GM21723 (cell line): ENCODE data around the gene RAB12.
A peak's percentile ranks its signal among the peaks of the same experiment; 100 is the strongest.
"Not testable (repeated sequence)": the region's sequence is repeated elsewhere in the genome, so short reads cannot be mapped to it uniquely, and the experiment has no call there.

Experiments used
- ATAC-seq: cut with Tn5 transposase; IDR thresholded peaks from one replicate; pipeline ENCODE4 v1.9.1; 2021; ENCODE audit warnings: mild to moderate bottlenecking, moderate library complexity; ENCODE audit not compliant: unreplicated experiment

Gene RAB12

DNA sequence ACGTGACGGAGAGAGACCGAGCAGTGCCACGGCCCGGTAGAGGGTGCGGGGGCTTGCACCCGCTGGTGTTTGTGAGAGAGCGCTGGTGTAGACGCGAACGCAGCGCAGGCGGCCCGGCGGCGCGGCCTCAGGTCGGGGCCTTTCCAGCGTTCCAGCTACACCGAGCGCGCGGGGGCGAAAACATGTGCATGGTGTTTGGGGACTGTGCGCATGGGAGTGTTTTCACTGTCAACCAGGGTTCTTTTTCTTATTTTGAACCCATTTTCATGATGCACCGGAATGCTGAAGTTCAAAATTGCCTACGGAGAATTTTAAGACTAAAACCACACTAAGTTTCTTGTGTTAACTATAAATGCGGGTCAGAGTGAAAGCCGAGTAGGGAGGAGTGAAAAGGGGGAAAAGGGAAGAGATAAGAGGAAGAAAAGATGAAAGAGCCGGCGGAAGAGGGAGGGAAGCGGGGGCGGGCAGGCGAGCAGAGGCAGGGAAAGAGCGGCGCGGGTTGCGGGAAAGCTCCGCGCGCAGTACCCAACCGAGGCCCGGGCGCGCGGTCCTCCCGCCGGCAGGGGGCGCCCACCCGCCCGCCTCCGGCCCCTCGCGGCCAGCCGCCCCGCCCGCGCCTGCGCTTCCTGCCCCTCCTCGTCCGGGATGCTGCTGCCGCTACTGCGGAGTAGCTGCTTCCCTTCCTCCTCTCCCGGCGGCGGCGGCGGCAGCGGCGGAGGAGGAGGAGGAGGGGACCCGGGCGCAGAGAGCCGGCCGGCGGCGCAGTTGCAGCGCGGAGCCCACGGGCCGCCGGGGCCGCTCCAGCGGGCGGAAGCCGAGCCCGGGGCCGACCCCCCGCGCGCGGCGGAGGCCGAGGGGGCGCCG, at the start of gene RAB12:
Gene RAB12, plus strand, starts transcription at position 643 of the 864 bp plus-strand sequence. Its CDS starts 3 bp downstream, at position 646.
- peak; percentile 62 for ATAC-seq

DNA sequence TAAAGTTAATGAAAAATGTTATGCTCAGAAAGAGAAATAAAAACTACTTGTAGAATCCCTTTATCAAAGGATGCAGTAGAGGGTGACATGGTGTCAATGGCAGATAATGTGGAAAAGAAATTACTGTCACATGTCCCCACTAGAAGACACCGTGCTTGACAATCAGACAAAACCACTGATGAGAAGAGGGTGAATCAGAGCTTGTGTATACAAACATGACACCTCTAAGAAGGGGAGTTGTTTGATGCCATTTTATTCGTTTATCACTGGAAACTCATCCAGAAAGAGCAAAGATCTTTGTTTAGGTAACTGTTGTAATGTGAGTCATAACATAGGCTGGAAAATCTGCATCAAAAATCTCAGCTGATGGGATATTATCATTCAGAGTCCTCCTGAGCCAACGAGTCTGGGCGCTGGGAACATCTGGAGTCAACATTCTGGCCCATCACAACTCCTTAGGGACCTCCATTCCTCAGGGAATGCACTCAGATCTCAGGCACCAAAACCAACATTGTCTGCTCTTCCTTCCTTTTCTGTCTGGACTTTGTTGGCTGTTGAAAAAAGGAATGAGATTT, 49.5 kb upstream of the RAB12 start:
- ATAC-seq = no peak

- ATAC-seq = no peak
These were observed 47.9 kb upstream of the RAB12 start for GRCh38 chr18:8561123-8561910.

DNA sequence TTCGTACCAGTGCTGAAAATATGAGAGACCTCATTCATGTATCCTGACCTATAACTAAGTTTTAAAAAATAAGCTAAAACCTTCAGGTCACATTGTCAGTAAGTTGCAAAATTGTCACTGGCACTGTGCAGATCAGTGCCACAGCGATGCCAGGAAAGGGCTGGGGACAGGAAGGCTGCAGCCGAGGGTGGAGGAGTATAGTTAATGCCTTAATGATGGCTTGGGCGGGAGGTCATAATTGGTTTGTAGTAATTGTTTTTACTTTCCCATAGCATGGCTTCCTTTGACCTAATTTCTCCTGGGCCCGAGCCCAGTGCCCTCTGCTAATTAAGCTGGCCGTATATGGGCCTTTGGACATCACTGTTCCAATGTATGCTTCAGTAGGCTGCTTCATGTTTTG, 47.2 kb upstream of the RAB12 start:
- ATAC-seq = no peak

DNA sequence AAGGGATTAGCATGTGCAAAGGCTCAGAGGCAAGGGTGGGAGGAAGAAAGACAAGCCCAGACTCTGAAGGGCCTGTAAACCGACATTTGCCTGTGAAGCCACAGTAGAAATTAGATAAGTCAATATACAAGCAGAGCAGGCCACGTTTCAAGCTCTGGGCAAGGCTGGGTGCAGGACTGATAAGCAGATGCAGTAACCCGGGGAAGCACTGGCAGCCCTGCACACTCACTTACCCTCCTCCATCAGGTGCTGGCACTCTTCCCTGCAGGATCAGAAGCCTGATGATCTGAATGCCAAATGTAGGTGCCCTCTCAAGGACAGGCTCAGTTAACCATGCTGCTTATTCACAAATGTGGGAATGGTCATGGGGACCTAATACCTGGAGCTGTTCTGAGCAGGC, 46.3 kb upstream of the RAB12 start:
- no peak for ATAC-seq

DNA sequence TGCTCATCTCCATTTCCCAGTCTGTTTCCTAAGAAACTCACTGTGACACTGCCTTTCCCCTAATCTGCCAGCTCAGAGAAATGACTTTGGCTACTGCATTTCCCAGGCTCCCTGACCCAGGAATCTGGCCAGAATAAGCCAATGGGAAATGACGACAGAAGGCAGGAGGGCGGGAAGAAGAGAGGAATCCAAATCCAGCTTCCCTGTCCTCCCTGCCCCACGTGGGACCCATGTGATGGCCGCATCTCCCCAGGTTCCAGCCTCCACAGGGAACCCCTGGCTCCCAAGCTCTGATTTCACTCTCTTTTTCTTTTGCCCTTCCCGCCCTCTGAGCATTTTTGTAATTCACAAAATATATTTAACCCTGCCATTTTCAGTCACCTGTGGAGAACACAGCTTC, 37.8 kb upstream of the RAB12 start:
- ATAC-seq = no peak

- not testable (repeated sequence) for ATAC-seq
These were observed 35.5 kb upstream of the RAB12 start for GRCh38 chr18:8573766-8574165.

DNA sequence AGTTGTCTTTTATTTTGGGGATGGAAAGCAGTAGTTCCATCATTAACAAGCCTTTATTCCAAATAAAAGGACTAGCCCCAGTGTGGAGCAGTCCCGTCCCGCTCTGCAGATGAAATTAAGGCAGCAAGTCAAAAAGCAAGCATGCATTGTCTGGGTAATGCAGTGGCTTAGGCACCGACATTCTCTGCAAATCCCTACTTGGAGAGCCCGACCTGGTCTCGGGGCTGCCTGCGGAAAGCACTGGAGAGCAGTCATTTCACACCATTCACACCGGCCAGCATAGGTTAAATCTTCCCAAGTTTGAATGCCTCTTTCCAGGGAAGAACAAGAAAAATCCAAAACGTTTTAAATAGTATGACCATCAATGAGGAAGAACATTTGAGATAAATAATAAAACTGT, 24.4 kb upstream of the RAB12 start:
- ATAC-seq = no peak

DNA sequence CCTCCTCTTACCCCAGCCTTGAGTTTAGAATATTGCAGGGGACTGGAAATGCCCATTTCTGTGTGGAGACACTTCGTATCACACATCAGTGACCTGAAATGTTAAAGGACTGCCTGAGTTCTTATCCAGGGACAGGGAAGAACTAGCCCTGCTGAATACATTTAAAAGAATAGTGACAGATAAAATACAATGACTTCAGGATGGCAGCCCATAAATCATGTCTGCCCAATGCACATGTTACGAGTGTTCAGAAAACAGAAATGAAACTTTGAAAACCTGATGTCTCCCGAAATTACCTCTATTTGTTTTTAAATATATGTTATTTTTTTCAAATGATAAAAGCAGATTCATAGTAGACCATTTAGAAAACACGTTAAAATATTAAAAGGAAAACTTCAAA, 22.3 kb upstream of the RAB12 start:
- no peak for ATAC-seq

GRCh38 chr18:8595445-8595844, 13.8 kb upstream of the RAB12 start:
- no peak for ATAC-seq

DNA sequence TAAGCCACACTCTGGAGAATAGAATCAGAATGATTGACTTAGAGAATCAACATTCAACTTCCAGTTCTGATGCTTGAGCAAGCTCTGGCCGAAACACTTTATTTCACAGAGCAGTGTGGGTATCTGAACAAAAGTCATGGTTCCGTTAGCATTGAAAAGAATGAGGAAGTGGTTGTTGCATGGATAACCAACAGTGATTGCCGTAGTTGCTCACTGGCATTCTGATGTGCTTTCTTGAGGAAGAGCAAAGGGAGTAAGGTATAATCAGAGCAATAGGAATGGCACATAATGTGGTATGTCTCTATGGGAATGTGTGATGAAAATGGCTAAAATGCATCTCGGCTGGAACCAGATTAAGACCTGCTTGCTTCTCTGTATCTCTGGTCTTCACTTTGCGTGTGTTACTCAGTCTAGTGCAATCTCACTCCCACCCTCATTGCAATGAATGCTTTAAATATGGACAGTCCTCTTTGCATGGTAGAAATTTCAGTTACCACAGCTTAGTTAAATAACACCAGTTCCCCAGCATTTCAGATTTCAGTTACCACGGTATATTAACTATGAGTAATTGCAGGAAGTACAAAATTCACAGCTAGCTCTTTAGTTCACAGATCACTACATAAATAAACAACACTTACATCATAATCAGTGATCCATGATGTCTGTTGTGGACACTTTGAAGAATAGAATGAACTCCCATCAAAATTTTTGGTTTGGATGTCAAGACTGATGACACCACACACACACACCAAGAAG, 7.8 kb upstream of the RAB12 start:
- ATAC-seq = peak; percentile 58

GRCh38 chr18:8602040-8602439, 7.2 kb upstream of the RAB12 start:
- peak; percentile 17 for ATAC-seq

GRCh38 chr18:8602557-8602956, 6.7 kb upstream of the RAB12 start:
- ATAC-seq = no peak

DNA sequence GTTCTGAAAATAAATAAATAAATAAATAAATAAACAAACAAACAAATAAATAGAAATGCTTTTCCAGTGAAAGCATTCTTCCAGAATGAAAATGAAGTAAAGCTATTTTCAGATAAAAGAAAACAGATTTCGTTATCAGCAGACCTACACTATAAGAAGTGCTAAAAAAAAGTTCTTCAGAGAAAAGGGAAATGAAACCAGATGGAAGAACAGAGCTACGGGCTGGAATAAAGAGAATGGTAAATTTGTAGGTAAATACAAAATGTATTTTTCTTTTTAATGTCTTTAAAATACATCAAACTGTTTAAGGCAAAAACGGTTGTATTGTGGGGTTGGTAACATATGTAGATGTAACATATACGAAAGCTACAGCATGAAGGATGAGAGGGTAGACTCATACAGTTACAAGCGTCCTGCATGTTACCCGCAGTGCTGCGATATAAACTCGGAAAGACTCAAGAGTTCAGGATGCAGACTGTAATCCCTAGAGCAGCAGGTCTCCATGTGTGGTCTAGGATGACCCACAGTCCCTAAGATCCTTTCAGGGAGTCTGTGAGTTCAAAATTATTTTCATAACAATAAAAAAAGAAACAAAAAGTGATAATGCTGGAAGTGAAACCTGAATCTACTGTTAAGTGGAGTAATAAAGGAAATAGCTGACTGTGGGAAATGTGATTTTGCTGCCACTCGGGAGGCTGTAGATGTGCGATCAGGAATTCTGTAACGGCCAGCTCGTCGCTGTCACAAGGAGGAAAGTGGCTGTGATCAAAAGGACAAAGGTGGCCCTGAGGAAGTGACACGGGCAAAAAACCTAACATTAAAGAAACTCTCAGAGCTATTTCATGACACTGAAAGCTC, 5.3 kb upstream of the RAB12 start:
- peak; percentile 26 for ATAC-seq

- ATAC-seq = no peak
These were observed 3.3 kb upstream of the RAB12 start for GRCh38 chr18:8605974-8606373.

DNA sequence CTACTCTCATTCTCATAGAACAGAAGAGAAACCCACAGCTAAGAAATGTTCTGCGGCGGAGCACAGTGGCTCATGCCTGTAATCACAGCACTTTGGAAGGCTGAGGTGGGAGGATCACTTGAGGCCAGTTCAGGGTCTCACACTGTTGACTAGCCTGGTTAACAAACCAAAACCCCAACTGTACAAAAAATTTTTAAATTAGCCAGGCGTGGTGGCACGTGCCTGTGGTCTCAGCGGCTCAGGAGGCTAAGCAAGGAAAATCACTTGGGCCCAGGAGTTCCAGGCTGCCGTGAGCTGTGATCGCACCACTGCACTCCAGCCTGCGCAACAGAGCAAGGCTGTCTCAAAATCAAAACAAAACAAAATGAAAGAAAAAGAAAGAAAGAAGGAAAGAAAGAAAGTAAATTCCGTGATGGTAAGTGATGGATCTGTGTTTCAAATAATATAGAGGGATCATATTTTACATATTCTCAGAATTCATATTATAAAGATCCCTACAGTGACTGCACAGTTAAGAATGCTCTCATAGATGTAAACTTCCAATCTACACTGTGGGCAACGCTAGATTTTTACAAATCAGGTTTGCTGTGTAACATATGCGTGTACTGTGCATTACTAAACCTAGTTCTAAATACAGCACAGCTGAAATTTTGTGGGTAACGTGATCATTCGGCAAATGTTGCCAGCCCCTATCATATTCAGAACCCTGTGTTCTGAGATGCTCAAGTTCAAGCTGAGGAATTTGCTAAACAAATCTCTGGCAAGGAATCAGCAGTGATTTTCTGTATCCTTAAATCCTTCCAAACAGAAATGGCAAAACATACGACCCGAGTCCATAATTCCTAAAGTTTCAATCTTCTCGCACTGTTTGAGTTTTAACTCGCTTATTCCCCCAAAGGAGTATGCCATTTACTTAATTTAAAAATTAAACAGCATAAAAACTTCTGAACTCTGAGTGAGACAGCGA, 1.2 kb upstream of the RAB12 start:
- ATAC-seq = peak; percentile 37

DNA sequence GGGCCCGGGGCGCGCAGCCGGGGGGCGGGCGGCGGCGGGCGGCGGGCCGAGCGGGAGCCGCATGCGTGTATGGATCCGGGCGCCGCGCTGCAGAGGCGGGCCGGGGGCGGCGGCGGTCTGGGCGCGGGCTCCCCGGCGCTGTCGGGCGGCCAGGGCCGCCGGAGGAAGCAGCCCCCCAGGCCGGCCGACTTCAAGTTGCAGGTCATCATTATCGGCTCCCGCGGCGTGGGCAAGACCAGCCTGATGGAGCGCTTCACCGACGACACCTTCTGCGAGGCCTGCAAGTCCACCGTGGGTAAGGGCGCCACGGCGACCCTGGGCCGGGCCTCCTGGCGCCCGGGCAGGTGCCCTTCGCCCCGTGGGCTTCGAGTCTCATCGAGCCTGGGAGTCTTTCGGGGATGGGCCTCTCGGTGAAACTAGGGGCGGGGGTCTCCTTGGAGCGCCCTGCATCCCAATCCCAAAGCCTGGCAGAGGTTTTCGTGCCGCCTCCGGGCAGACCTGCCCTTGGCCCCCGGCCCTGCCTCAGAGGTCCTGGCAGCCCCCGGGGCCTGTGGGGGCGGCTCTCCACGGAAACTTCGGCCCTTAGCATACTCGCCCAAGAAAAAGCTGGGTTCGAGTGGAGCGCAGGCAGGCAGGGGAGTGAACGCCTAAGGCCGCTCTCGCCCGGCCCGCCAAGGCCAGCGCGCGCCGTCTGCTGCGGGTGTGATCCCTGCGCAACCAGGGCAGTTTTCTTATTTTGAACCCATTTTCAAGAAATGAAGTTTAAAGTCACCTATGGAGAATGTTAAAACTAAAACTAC, 622 bp downstream of the RAB12 start:
- ATAC-seq = peak; percentile 15

DNA sequence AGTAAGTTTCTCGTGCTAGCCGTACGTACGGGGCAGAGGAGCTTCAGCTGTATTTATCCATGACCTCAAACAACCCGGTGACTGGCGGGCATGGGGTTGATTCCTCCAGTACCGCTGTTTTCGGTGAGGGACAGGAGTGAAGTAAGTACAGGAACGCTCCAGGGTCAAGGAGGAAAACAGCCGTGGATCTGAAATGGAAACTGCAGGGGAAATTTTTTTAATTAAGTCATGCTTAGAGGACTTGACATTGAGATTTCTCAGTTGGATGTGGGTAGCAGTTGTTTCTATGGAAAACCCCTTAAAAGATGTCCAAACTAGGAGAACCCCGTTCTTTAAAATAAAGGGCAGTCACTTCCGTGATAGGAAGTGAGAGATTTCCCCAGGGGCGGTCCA, 1.2 kb downstream of the RAB12 start:
- no peak for ATAC-seq
